Prostate gland (tissue), 2 donors: ENCODE results near the gene MAML2. TPM values are rescaled to one million over a fixed set of nuclear protein-coding genes. Genes with fewer than 3 reads are reported as not detected.

Experiments used
- DNase-seq: peaks from one replicate; pipeline ENCODE4 v3.0.0-alpha.2; 2019; ENCODE audit warnings: low spot score
- H3K27ac ChIP-seq, 2 donors: fragments of 200-600 bp; sonication (generic); 2 replicates each; pipeline ENCODE4 v1.5.1; 2017 to 2019
- H3K27me3 ChIP-seq: fragments of 200-600 bp; sonication (generic); replicated peaks from 2 replicates; pipeline ENCODE4 v1.5.1; 2019; ENCODE audit not compliant: insufficient read depth
- H3K36me3 ChIP-seq, 2 donors: fragments of 200-600 bp; sonication (generic); 1 replicate in 1 of 2; 2 replicates in 1 of 2; pipeline versions ENCODE4 v1.5.1 to v1.8.1; 2017 to 2019
- H3K4me1 ChIP-seq: fragments of 200-600 bp; sonication (generic); replicated peaks from 2 replicates; pipeline ENCODE4 v1.5.1; 2019
- H3K4me3 ChIP-seq, 2 donors: fragments of 200-600 bp; sonication (generic); 2 replicates each; pipeline ENCODE4 v1.5.1; 2017 to 2019
- H3K9me3 ChIP-seq: fragments of 200-600 bp; sonication (generic); 2 replicates; pipeline ENCODE4 v1.5.1; 2017
- POLR2A ChIP-seq: fragments of 450-650 bp; IDR thresholded peaks from one replicate; pipeline ENCODE4 v1.6.1; 2016; ENCODE audit warnings: antibody characterized with exemption, mild to moderate bottlenecking
- POLR2AphosphoS5 ChIP-seq: sonication (generic); formaldehyde crosslinking; IDR thresholded peaks from one replicate; pipeline ENCODE4 v1.6.1; 2017; ENCODE audit warnings: antibody characterized with exemption
- WGBS: methylation state at CpG from one replicate; pipeline ENCODE4 v1.1.5; 2018; 5-methylcytosine and 5-hydroxymethylcytosine counted together
- intact Hi-C: fragments of 100-400 bp; cut with DNase I; formaldehyde crosslinking; loops from one replicate; pipeline ENCODE4 v1.14.2; 2022
- total RNA-seq, 2 donors: library from RNA; depleted of rRNA; stranded (reverse); fragments of >200 nt; gene quantifications; one replicate each; pipeline ENCODE4 v1.1.0, GENCODE V29; 2016
- TF ChIP-seq, protein P1 (sequence below), 4 experiments: fragments of 200-600 bp in 2 of 4; fragments of 450-650 bp in 2 of 4; sonication (generic) in 2 of 4; IDR thresholded peaks; 1 replicate in 3 of 4; 2 replicates in 1 of 4; pipeline ENCODE4 v1.5.1; 2016 to 2019; ENCODE audit warnings: antibody characterized with exemption in 4 of 4, mild to moderate bottlenecking in 2 of 4, moderate library complexity in 2 of 4

Gene MAML2
- total RNA-seq, 2 donors from 2014 or later = 28.9 to 30.4 TPM

GRCh38 chr11:96340555-96340885 is 2.5 kb downstream of the MAML2 start:
- no peaks in the 10 kb centered on the region for H3K27me3 ChIP-seq
- peak overlapping the region; percentile 80 to 85 for H3K27ac ChIP-seq
- WGBS = 47% methylated on average over 4 of the region's 4 CpGs
- no peak for DNase-seq
- intact Hi-C loops = loop anchor here (5.0 kb wide), 3 partner anchors 113 to 493 kb away; no protein-coding TSS in a partner anchor
- TF ChIP-seq, protein P1, sequence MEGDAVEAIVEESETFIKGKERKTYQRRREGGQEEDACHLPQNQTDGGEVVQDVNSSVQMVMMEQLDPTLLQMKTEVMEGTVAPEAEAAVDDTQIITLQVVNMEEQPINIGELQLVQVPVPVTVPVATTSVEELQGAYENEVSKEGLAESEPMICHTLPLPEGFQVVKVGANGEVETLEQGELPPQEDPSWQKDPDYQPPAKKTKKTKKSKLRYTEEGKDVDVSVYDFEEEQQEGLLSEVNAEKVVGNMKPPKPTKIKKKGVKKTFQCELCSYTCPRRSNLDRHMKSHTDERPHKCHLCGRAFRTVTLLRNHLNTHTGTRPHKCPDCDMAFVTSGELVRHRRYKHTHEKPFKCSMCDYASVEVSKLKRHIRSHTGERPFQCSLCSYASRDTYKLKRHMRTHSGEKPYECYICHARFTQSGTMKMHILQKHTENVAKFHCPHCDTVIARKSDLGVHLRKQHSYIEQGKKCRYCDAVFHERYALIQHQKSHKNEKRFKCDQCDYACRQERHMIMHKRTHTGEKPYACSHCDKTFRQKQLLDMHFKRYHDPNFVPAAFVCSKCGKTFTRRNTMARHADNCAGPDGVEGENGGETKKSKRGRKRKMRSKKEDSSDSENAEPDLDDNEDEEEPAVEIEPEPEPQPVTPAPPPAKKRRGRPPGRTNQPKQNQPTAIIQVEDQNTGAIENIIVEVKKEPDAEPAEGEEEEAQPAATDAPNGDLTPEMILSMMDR (IDR thresholded peaks at IDR 0.05) = no peak
- peak; percentile 6 for TF ChIP-seq POLR2AphosphoS5
- H3K4me1 ChIP-seq = peaks cover 17% of the 10 kb centered on the region
- no peaks in the 10 kb centered on the region for H3K36me3 ChIP-seq
- peak overlapping the region; percentile 60 to 62 for H3K4me3 ChIP-seq
- no peaks in the 10 kb centered on the region for H3K9me3 ChIP-seq

DNA sequence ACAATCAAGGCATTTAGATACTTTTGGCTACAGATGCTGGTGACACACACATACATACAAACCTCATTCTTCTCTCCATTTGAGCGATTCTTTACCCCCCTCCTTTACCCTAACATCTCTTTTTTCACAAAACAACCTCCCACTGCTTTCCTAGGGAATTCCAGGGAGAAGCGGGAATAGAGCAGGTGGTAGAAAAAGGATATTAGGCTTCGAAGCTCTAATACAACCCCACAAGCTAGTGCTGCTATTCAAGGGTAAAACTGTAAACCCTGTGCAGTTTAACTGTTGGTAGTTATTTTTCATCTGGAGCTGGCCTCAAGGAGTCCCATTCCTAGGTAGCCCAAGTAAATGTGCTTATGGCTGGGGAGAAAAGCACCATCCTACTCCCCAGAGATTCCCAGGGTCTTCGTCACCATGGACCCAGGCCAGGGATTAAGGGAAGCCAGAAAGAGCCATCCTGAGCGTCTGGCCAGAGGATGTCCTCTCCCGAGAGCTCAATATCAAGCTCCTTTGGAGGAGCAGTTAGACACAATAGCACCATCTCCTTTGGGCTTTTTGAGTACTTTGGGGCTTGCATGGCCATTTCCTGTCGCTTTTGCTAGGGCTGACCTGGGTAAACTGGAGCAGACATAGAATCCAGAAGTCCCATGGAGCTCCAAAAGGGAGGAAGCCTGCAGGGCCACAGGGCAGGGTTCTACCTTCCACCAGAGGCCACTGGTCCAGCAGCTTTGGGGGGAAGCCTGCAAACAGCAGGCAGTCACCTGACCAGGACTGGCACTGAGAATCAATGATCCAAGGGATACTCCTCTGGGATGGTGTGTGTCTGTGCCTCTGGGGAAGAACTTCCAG is 3.1 kb downstream of the MAML2 start:
- TF ChIP-seq, protein P1 (IDR thresholded peaks at IDR 0.05) = no peak
- TF ChIP-seq POLR2AphosphoS5 = no peak
- TF ChIP-seq POLR2A = no peak
- intact Hi-C loops = loop anchor here (5.0 kb wide), 3 partner anchors 113 to 493 kb away; no protein-coding TSS in a partner anchor
- peak overlapping the region; percentile 80 to 85 for H3K27ac ChIP-seq
- H3K36me3 ChIP-seq = no peaks in the 10 kb centered on the region
- WGBS = 60% methylated on average over 7 of the region's 7 CpGs
- peaks cover 17% of the 10 kb centered on the region for H3K4me1 ChIP-seq
- H3K9me3 ChIP-seq = no peaks in the 10 kb centered on the region
- H3K27me3 ChIP-seq = no peaks in the 10 kb centered on the region
- no peak for DNase-seq
- H3K4me3 ChIP-seq = peak overlapping the region; percentile 11 to 62

GRCh38 chr11:96338910-96339705 is 3.9 kb downstream of the MAML2 start:
- intact Hi-C loops = no loop called here

GRCh38 chr11:96337541-96338431 is 5.2 kb downstream of the MAML2 start:
- Histone ChIP-seq H3K4me1 (peaks cover 17% of the 10 kb centered on the region), H3K9me3 (no peaks in the 10 kb centered on the region), H3K27ac (peak overlapping the region in 1 of 2 donors; percentile 80), H3K27me3 (no peaks in the 10 kb centered on the region), H3K36me3 (no peaks in the 10 kb centered on the region), H3K4me3 (no peak overlapping the region)
- no peak for DNase-seq
- WGBS = 36% methylated on average over 6 of the region's 6 CpGs
- intact Hi-C loops = no loop called here
- TF ChIP-seq, protein P1 (IDR thresholded peaks at IDR 0.05) = no peak
- no peak for TF ChIP-seq POLR2AphosphoS5
- no peak for TF ChIP-seq POLR2A

More at GRCh38 chr11:96338910-96339705, 3.9 kb downstream of the MAML2 start:
- Histone ChIP-seq H3K36me3 (no peaks in the 10 kb centered on the region), H3K9me3 (no peaks in the 10 kb centered on the region), H3K27ac (peak overlapping the region; percentile 80 to 85), H3K27me3 (no peaks in the 10 kb centered on the region), H3K4me3 (peak overlapping the region; percentile 11 to 62), H3K4me1 (peaks cover 17% of the 10 kb centered on the region)
- 9% methylated on average over 13 of the region's 13 CpGs for WGBS
- no peak for DNase-seq
- peak; percentile 29 for TF ChIP-seq POLR2AphosphoS5
- TF ChIP-seq, protein P1 (IDR thresholded peaks at IDR 0.05) = peak in 1 of 4 experiments; percentile 12
- no peak for TF ChIP-seq POLR2A
